Neural cell (in vitro differentiated cells): Measurements from ENCODE around the gene DUOX1. TPM values are rescaled to one million over a fixed set of nuclear protein-coding genes. Genes with fewer than 3 reads are reported as not detected.

Experiments used
- H2AFZ ChIP-seq: fragments of 200-600, 300-800 bp; sonication (generic), shearing (Covaris generic); 2 replicates; pipeline ENCODE4 v1.6.0; 2014; ENCODE audit warnings: low read depth, mild to moderate bottlenecking, antibody characterized with exemption, low read length, moderate library complexity
- H3F3A ChIP-seq: fragments of 200-600 bp; shearing (Covaris generic); 2 replicates; pipeline ENCODE4 v1.6.1; 2016; ENCODE audit warnings: mild to moderate bottlenecking, moderate library complexity, mixed read lengths, antibody characterized with exemption, low read length; ENCODE audit not compliant: insufficient read depth, poor library complexity, severe bottlenecking
- H3K27ac ChIP-seq: fragments of 200-600, 300-800 bp; sonication (generic), shearing (Covaris generic); 2 replicates; pipeline ENCODE4 v1.5.1; 2014; ENCODE audit warnings: mild to moderate bottlenecking, low read length, moderate library complexity
- H3K27me3 ChIP-seq: fragments of 300-800, 200-600 bp; sonication (generic), shearing (Covaris generic); 2 replicates; pipeline ENCODE4 v1.6.0; 2014; ENCODE audit warnings: mild to moderate bottlenecking, low read depth, low read length, moderate library complexity; ENCODE audit not compliant: insufficient read depth
- H3K36me3 ChIP-seq: fragments of 300-800, 200-600 bp; sonication (generic), shearing (Covaris generic); 2 replicates; pipeline ENCODE4 v1.5.1; 2014; ENCODE audit warnings: mild to moderate bottlenecking, antibody characterized with exemption, low read length, moderate library complexity; ENCODE audit not compliant: insufficient read depth
- H3K4me2 ChIP-seq: fragments of 300-800, 200-600 bp; sonication (generic), shearing (Covaris generic); 2 replicates; pipeline ENCODE4 v1.6.0; 2014; ENCODE audit warnings: mild to moderate bottlenecking, low read length
- H3K4me3 ChIP-seq: fragments of 300-800, 200-600 bp; sonication (generic), shearing (Covaris generic); 2 replicates; pipeline ENCODE4 v1.5.1; 2014; ENCODE audit warnings: mild to moderate bottlenecking, low read length, moderate library complexity
- H3K79me2 ChIP-seq: fragments of 200-600 bp; shearing (Covaris generic); replicated peaks from 2 replicates; pipeline ENCODE4 v1.6.0; 2014; ENCODE audit warnings: mild to moderate bottlenecking, low read length, moderate library complexity; ENCODE audit not compliant: insufficient read depth
- H3K9ac ChIP-seq: fragments of 300-800, 200-600 bp; sonication (generic), shearing (Covaris generic); 2 replicates; pipeline ENCODE4 v1.6.1; 2016; ENCODE audit warnings: mild to moderate bottlenecking, low read length, mixed read lengths
- H3K9me2 ChIP-seq: fragments of 200-600 bp; shearing (Covaris generic); 2 replicates; pipeline ENCODE4 v1.6.1; 2016; ENCODE audit warnings: mild to moderate bottlenecking, low read length, mixed read lengths; ENCODE audit not compliant: insufficient read depth
- H3K9me3 ChIP-seq: fragments of 200-600, 300-800 bp; sonication (generic), shearing (Covaris generic); 2 replicates; pipeline ENCODE4 v1.6.1; 2016; ENCODE audit warnings: mild to moderate bottlenecking, mixed run types, low read length, moderate library complexity, mixed read lengths
- H4K20me1 ChIP-seq: fragments of 200-600 bp; shearing (Covaris generic); 2 replicates; pipeline ENCODE4 v1.6.1; 2016; ENCODE audit warnings: mild to moderate bottlenecking, mixed run types; ENCODE audit not compliant: insufficient read depth
- CTCF ChIP-seq: fragments of 450-650 bp; IDR thresholded peaks from 2 replicates; pipeline ENCODE4 v1.5.1; 2014; ENCODE audit warnings: antibody characterized with exemption, mild to moderate bottlenecking, moderate library complexity; ENCODE audit not compliant: poor library complexity, severe bottlenecking
- EP300 ChIP-seq: fragments of 450-650 bp; conservative IDR thresholded peaks from 2 replicates; pipeline ENCODE4 v1.6.1; 2014; ENCODE audit warnings: antibody characterized with exemption, mild to moderate bottlenecking, moderate library complexity; ENCODE audit not compliant: poor library complexity, severe bottlenecking
- EZH2 ChIP-seq: fragments of 200-600, 300-800 bp; shearing (Covaris generic), sonication (generic); IDR thresholded peaks from 2 replicates; pipeline ENCODE4 v1.6.1; 2014; ENCODE audit warnings: antibody characterized with exemption, low read length, borderline replicate concordance, mild to moderate bottlenecking; ENCODE audit not compliant: insufficient read depth, poor library complexity, severe bottlenecking
- MXI1 ChIP-seq: fragments of 450-650 bp; conservative IDR thresholded peaks from 2 replicates; pipeline ENCODE4 v1.6.1; 2014; ENCODE audit warnings: antibody characterized with exemption, mild to moderate bottlenecking; ENCODE audit not compliant: poor library complexity, severe bottlenecking
- POLR2AphosphoS5 ChIP-seq: IDR thresholded peaks from 2 replicates; pipeline ENCODE4 v1.6.1; 2012
- RAD21 ChIP-seq: fragments of 450-650 bp; conservative IDR thresholded peaks from 2 replicates; pipeline ENCODE4 v1.6.1; 2014; ENCODE audit warnings: antibody characterized with exemption, mild to moderate bottlenecking, moderate library complexity
- REST ChIP-seq: IDR thresholded peaks from 2 replicates; pipeline ENCODE4 v1.6.1; 2012; ENCODE audit warnings: borderline replicate concordance
- SMC3 ChIP-seq: fragments of 450-650 bp; conservative IDR thresholded peaks from 2 replicates; pipeline ENCODE4 v1.6.1; 2014; ENCODE audit warnings: antibody characterized with exemption, mild to moderate bottlenecking, moderate library complexity; ENCODE audit not compliant: poor library complexity
- TAF1 ChIP-seq: IDR thresholded peaks from 2 replicates; pipeline ENCODE4 v1.6.1; 2012; ENCODE audit warnings: low read depth
- polyA plus RNA-seq: library from polyadenylated mRNA; depleted of rRNA; stranded (reverse); fragments of >200 nt; gene quantifications from 2 replicates; pipeline ENCODE4 v1.2.3, GENCODE V29; 2014

Gene DUOX1
- polyA plus RNA-seq, 1 donor from 2014 or later = not detected

- Histone ChIP-seq H3K27ac (no peak overlapping the region), H3F3A (no peaks in the 10 kb centered on the region), H3K79me2 (no peaks in the 10 kb centered on the region), H3K4me2 (no peak overlapping the region), H4K20me1 (no peaks in the 10 kb centered on the region), H3K27me3 (no peaks in the 10 kb centered on the region), H2AFZ (no peak overlapping the region), H3K9ac (no peak overlapping the region), H3K4me3 (no peak overlapping the region), H3K36me3 (no peaks in the 10 kb centered on the region), H3K9me2 (no peaks in the 10 kb centered on the region), H3K9me3 (no peaks in the 10 kb centered on the region)
- no peak for TF ChIP-seq EZH2
- no peak for TF ChIP-seq TAF1
- no peak for TF ChIP-seq POLR2AphosphoS5
- no peak for TF ChIP-seq RAD21
- no peak for TF ChIP-seq EP300
- TF ChIP-seq REST = no peak
- no peak for TF ChIP-seq CTCF
- TF ChIP-seq SMC3 = no peak
- TF ChIP-seq MXI1 = no peak
These were observed 40.7 kb upstream of the DUOX1 start for GRCh38 chr15:45088801-45089711.

DNA sequence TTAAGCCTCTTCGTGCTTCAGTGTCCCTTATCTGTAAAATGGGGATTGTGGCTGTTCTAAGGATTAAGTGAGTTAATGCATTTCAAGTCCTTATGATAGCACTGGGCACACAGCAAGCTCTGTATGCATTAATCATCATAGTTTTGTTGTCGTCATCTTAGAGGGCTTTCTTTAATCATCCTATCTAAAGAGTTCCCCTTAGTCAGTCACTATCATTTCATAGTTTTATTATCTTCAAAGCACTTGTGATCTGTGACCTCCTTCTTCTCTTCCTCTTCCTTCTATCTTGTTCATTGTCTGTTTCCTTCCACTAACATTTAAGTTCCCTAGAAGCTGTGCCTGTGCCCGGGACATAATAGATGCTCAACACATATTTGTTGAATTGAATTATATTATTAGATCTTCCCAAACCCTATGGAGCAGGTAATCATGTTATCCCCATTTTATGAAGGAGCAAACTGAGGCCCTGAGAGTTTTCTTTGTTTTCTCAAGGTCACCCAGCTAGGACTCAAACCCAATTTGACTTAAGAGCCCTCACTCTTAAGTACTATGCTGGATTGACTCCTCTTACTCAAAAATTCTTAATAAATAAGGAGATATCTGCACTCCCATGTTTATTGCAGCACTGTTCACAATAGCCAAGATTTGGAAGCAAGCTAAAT is 40.0 kb upstream of the DUOX1 start:
- no peaks in the 10 kb centered on the region for H3K9me3 ChIP-seq
- H4K20me1 ChIP-seq = no peaks in the 10 kb centered on the region
- no peak for TF ChIP-seq REST
- TF ChIP-seq TAF1 = no peak
- TF ChIP-seq POLR2AphosphoS5 = no peak
- TF ChIP-seq CTCF = no peak
- no peak for TF ChIP-seq EZH2
- TF ChIP-seq EP300 = no peak
- no peak for TF ChIP-seq MXI1
- no peak for TF ChIP-seq SMC3
- no peak for TF ChIP-seq RAD21
- H3K4me3 ChIP-seq = no peak overlapping the region
- H3K27ac ChIP-seq = no peak overlapping the region
- no peak overlapping the region for H3K9ac ChIP-seq
- no peaks in the 10 kb centered on the region for H3F3A ChIP-seq
- H3K9me2 ChIP-seq = no peaks in the 10 kb centered on the region
- no peak overlapping the region for H3K4me2 ChIP-seq
- no peaks in the 10 kb centered on the region for H3K79me2 ChIP-seq
- H2AFZ ChIP-seq = no peak overlapping the region
- no peaks in the 10 kb centered on the region for H3K27me3 ChIP-seq
- no peaks in the 10 kb centered on the region for H3K36me3 ChIP-seq
